CD4-positive, CD25-positive, alpha-beta regulatory T cell (primary cell): Measurements from ENCODE around the gene NOXO1. TPM values are rescaled to one million over a fixed set of nuclear protein-coding genes. Genes with fewer than 3 reads are reported as not detected.

Source experiments
- ATAC-seq, 2 donors: fragments of 150-1000 bp; cut with Tn5 transposase; one replicate each; pipeline ENCODE4 v1.10.0; 2021; ENCODE audit warnings: low read depth in 2 of 2, moderate number of reproducible peaks in 2 of 2, moderate library complexity in 1 of 2
- DNase-seq, 3 donors: peaks; one replicate each; pipeline versions ENCODE4 v3.0.0 to v3.0.0-alpha.2; 2012 to 2022; ENCODE audit warnings: mixed read lengths in 1 of 3
- H3K27ac ChIP-seq: one replicate; pipeline ENCODE4 v1.7.0; 2013; ENCODE audit warnings: mild to moderate bottlenecking, low read length; ENCODE audit not compliant: insufficient read depth, poor library complexity, severe bottlenecking
- H3K27me3 ChIP-seq: one replicate; pipeline ENCODE4 v1.7.0; 2013; ENCODE audit warnings: low read length; ENCODE audit not compliant: control insufficient read depth, insufficient read depth
- H3K36me3 ChIP-seq: one replicate; pipeline ENCODE4 v1.7.0; 2013; ENCODE audit warnings: mild to moderate bottlenecking, low read length, moderate library complexity; ENCODE audit not compliant: control insufficient read depth, insufficient read depth
- H3K4me1 ChIP-seq: 2 replicates; pipeline ENCODE4 v1.7.0; 2013; ENCODE audit warnings: mild to moderate bottlenecking, low read length; ENCODE audit not compliant: insufficient read depth, control insufficient read depth, poor library complexity, severe bottlenecking
- H3K4me3 ChIP-seq: one replicate; pipeline ENCODE4 v1.7.0; 2013; ENCODE audit warnings: low read depth, mild to moderate bottlenecking, low read length, moderate library complexity
- H3K9me3 ChIP-seq, 2 experiments: 1 replicate in 1 of 2; 2 replicates in 1 of 2; pipeline ENCODE4 v1.7.0; 2013; ENCODE audit warnings: low read length in 2 of 2, mild to moderate bottlenecking in 1 of 2, moderate library complexity in 1 of 2; ENCODE audit not compliant: control insufficient read depth in 2 of 2
- H3K27ac Mint-ChIP-seq, 3 donors: one replicate each; pipeline ENCODE4 v1.8.0; 2020 to 2022; ENCODE audit warnings: mild to moderate bottlenecking in 3 of 3, mixed read lengths in 3 of 3, moderate library complexity in 2 of 3
- H3K27me3 Mint-ChIP-seq: one replicate; pipeline ENCODE4 v1.8.0; 2022; ENCODE audit warnings: mild to moderate bottlenecking, mixed read lengths
- H3K36me3 Mint-ChIP-seq: one replicate; pipeline ENCODE4 v1.8.0; 2020; ENCODE audit warnings: mixed read lengths
- H3K4me1 Mint-ChIP-seq, 4 donors: one replicate each; pipeline ENCODE4 v1.8.0; 2020 to 2022; ENCODE audit warnings: mixed read lengths in 4 of 4, mild to moderate bottlenecking in 1 of 4
- H3K4me3 Mint-ChIP-seq, 4 donors: one replicate each; pipeline ENCODE4 v1.8.0; 2020 to 2022; ENCODE audit warnings: mild to moderate bottlenecking in 4 of 4, mixed read lengths in 4 of 4, moderate library complexity in 3 of 4
- H3K9me3 Mint-ChIP-seq, 7 donors: one replicate each; pipeline ENCODE4 v1.8.0; 2020 to 2022; ENCODE audit warnings: mixed read lengths in 7 of 7, mild to moderate bottlenecking in 3 of 7, moderate library complexity in 2 of 7
- polyA plus RNA-seq, 4 donors: library from polyadenylated mRNA; unstranded; fragments of 300-500 nt; fragmentation: Illumina TruSeq; gene quantifications; one replicate each; pipeline ENCODE4 v1.2.3, GENCODE V29; 2021
- total RNA-seq: library from RNA; stranded (reverse); gene quantifications from one replicate; pipeline ENCODE4 v1.2.3, GENCODE V29; 2022

Gene NOXO1
- total and polyA plus RNA-seq, 5 donors from 2014 or later, result 0.16 to 0.47 (median 0.35) TPM; not detected in 2

- Mint-ChIP-seq H3K27ac (peak overlapping the region in 1 of 3 donors; percentile 9), H3K27me3 (peaks cover 5% of the 10 kb centered on the region), H3K4me1 (peaks cover 0 to 6% (median under 1%) of the 10 kb centered on the region in 4 donors), H3K36me3 (peaks cover 9% of the 10 kb centered on the region), H3K4me3 (no peak overlapping the region), H3K9me3 (no peaks in the 10 kb centered on the region)
- Histone ChIP-seq H3K27ac (no peak overlapping the region), H3K9me3 (no peaks in the 10 kb centered on the region), H3K27me3 (no peaks in the 10 kb centered on the region), H3K4me1 (no peaks in the 10 kb centered on the region), H3K36me3 (peaks cover 23% of the 10 kb centered on the region), H3K4me3 (no peak overlapping the region)
- DNase-seq (no peak), ATAC-seq (no peak)
These were observed 17.1 kb upstream of the NOXO1 start for GRCh38 chr16:1998360-1998835.

- no peak for DNase-seq
- Histone ChIP-seq H3K9me3 (no peaks in the 10 kb centered on the region), H3K27me3 (no peaks in the 10 kb centered on the region), H3K4me1 (no peaks in the 10 kb centered on the region), H3K36me3 (peaks cover 23% of the 10 kb centered on the region), H3K27ac (no peak overlapping the region), H3K4me3 (no peak overlapping the region)
- no peaks in the 10 kb centered on the region for H3K9me3 Mint-ChIP-seq
- H3K4me3 Mint-ChIP-seq, result no peak overlapping the region
- H3K27me3 Mint-ChIP-seq, result peaks cover 5% of the 10 kb centered on the region
- H3K27ac Mint-ChIP-seq, result peak overlapping the region in 1 of 3 donors; percentile 80
- no peak for ATAC-seq
- H3K36me3 Mint-ChIP-seq, result peaks cover 9% of the 10 kb centered on the region
- H3K4me1 Mint-ChIP-seq, result peaks cover 0 to 6% (median under 1%) of the 10 kb centered on the region in 4 donors
These were observed 16.5 kb upstream of the NOXO1 start for GRCh38 chr16:1997494-1998359.

GRCh38 chr16:1993731-1994131, 12.5 kb upstream of the NOXO1 start:
- Mint-ChIP-seq H3K36me3 (peaks cover 9% of the 10 kb centered on the region), H3K27ac (peak overlapping the region; percentile 43 to 47 (median 47)), H3K9me3 (no peaks in the 10 kb centered on the region), H3K27me3 (peaks cover 11% of the 10 kb centered on the region), H3K4me1 (peaks cover 0 to 26% (median 11%) of the 10 kb centered on the region in 4 donors), H3K4me3 (peak overlapping the region; percentile 52 to 87 (median 62))
- Histone ChIP-seq H3K36me3 (peaks cover 2% of the 10 kb centered on the region), H3K27me3 (peaks cover 3% of the 10 kb centered on the region), H3K4me3 (no peak overlapping the region), H3K4me1 (peaks cover 20% of the 10 kb centered on the region), H3K9me3 (no peaks in the 10 kb centered on the region), H3K27ac (peak overlapping the region; percentile 18)
- ATAC-seq, result peak in 1 of 2 donors; percentile 4
- DNase-seq, result no peak

- peak overlapping the region; percentile 77 for H3K27ac ChIP-seq
- Mint-ChIP-seq H3K27me3 (peaks cover 16% of the 10 kb centered on the region), H3K36me3 (peaks cover 4% of the 10 kb centered on the region), H3K9me3 (peaks cover 0 to 2% (median 0%) of the 10 kb centered on the region in 7 donors), H3K4me3 (peak overlapping the region in 1 of 4 donors; percentile 15), H3K4me1 (peaks cover 0 to 29% (median 11%) of the 10 kb centered on the region in 4 donors), H3K27ac (peak overlapping the region in 1 of 3 donors; percentile 47)
- H3K27me3 ChIP-seq, result peaks cover 6% of the 10 kb centered on the region
- no peak for DNase-seq
- H3K9me3 ChIP-seq, result no peaks in the 10 kb centered on the region
- H3K36me3 ChIP-seq, result no peaks in the 10 kb centered on the region
- peaks cover 20% of the 10 kb centered on the region for H3K4me1 ChIP-seq
- no peak overlapping the region for H3K4me3 ChIP-seq
- no peak for ATAC-seq
These were observed 11.5 kb upstream of the NOXO1 start for GRCh38 chr16:1992704-1993317.

GRCh38 chr16:1991948-1992703, 10.9 kb upstream of the NOXO1 start:
- no peak overlapping the region for H3K4me3 ChIP-seq
- H3K27ac Mint-ChIP-seq, result peak overlapping the region; percentile 5 to 26 (median 25)

GRCh38 chr16:1991588-1991947, 10.3 kb upstream of the NOXO1 start:
- Histone ChIP-seq H3K4me1 (peaks cover 20% of the 10 kb centered on the region), H3K4me3 (peak overlapping the region; percentile 61), H3K27me3 (peaks cover 6% of the 10 kb centered on the region), H3K9me3 (no peaks in the 10 kb centered on the region), H3K27ac (peak overlapping the region; percentile 77), H3K36me3 (no peaks in the 10 kb centered on the region)
- H3K4me3 Mint-ChIP-seq, result peak overlapping the region; percentile 80 to 91 (median 83)
- H3K27me3 Mint-ChIP-seq, result peaks cover 21% of the 10 kb centered on the region
- ATAC-seq, result no peak
- H3K9me3 Mint-ChIP-seq, result peaks cover 0 to 2% (median 0%) of the 10 kb centered on the region in 7 donors
- peak overlapping the region; percentile 26 to 90 (median 74) for H3K27ac Mint-ChIP-seq
- peaks cover 0 to 29% (median 12%) of the 10 kb centered on the region in 4 donors for H3K4me1 Mint-ChIP-seq
- peak in 1 of 3 donors; percentile 22 for DNase-seq
- H3K36me3 Mint-ChIP-seq, result no peaks in the 10 kb centered on the region

More at GRCh38 chr16:1991948-1992703, 10.9 kb upstream of the NOXO1 start:
- Mint-ChIP-seq H3K36me3 (peaks cover under 1% of the 10 kb centered on the region), H3K4me3 (peak overlapping the region; percentile 70 to 91 (median 82)), H3K9me3 (peaks cover 0 to 2% (median 0%) of the 10 kb centered on the region in 7 donors), H3K4me1 (peaks cover 0 to 29% (median 10%) of the 10 kb centered on the region in 4 donors), H3K27me3 (peaks cover 17% of the 10 kb centered on the region)
- DNase-seq (peak; percentile 90 to 98 (median 92)), ATAC-seq (peak; percentile 80 to 83)
- Histone ChIP-seq H3K9me3 (no peaks in the 10 kb centered on the region), H3K27me3 (peaks cover 6% of the 10 kb centered on the region), H3K4me1 (peaks cover 20% of the 10 kb centered on the region), H3K36me3 (no peaks in the 10 kb centered on the region), H3K27ac (peak overlapping the region; percentile 77)

- DNase-seq (peak; percentile 35 to 56 (median 36)), ATAC-seq (peak in 1 of 2 donors; percentile 17)
- Mint-ChIP-seq H3K27me3 (peaks cover 22% of the 10 kb centered on the region), H3K4me1 (peaks cover 0 to 29% (median 13%) of the 10 kb centered on the region in 4 donors), H3K27ac (peak overlapping the region; percentile 26 to 90 (median 74)), H3K4me3 (peak overlapping the region; percentile 80 to 91 (median 83)), H3K36me3 (no peaks in the 10 kb centered on the region), H3K9me3 (peaks cover 0 to 2% (median 0%) of the 10 kb centered on the region in 7 donors)
- H3K27me3 ChIP-seq, result peaks cover 6% of the 10 kb centered on the region
- no peaks in the 10 kb centered on the region for H3K36me3 ChIP-seq
- H3K4me3 ChIP-seq, result peak overlapping the region; percentile 61
- H3K27ac ChIP-seq, result peak overlapping the region; percentile 77
- no peaks in the 10 kb centered on the region for H3K9me3 ChIP-seq
- H3K4me1 ChIP-seq, result peaks cover 20% of the 10 kb centered on the region
These were observed 9.9 kb upstream of the NOXO1 start for GRCh38 chr16:1991135-1991551.
